Lower leg skin (tissue), 3 donors: Measurements from ENCODE around the gene P4HA2.

ENCODE experiments used
- CTCF ChIP-seq, 3 donors: fragments of 450-650 bp; IDR thresholded peaks; one replicate each; pipeline ENCODE4 v1.5.1; 2016; ENCODE audit warnings: antibody characterized with exemption in 3 of 3, mild to moderate bottlenecking in 3 of 3, moderate library complexity in 2 of 3
- POLR2A ChIP-seq, 2 donors: fragments of 450-650 bp; IDR thresholded peaks; one replicate each; pipeline ENCODE4 v1.6.1; 2016 to 2017; ENCODE audit warnings: antibody characterized with exemption in 2 of 2, mild to moderate bottlenecking in 1 of 2, moderate library complexity in 1 of 2

GRCh38 chr5:132205385-132206125 lies 22.1 kb downstream of the P4HA2 start:
- TF ChIP-seq CTCF (IDR thresholded peaks at IDR 0.05), result no peak
- no peak for TF ChIP-seq POLR2A (IDR thresholded peaks at IDR 0.05)
